Epithelial cell of esophagus (primary cell): ENCODE measurements around the gene SMIM31.

Experiments used
- DNase-seq: peaks from one replicate; pipeline ENCODE4 v3.0.0; 2010; ENCODE audit warnings: low read depth
- H3K4me3 ChIP-seq: 2 replicates; pipeline ENCODE4 v1.5.1; 2011; ENCODE audit warnings: mild to moderate bottlenecking, low read length, control low read depth
- CTCF ChIP-seq: IDR thresholded peaks from 2 replicates; pipeline ENCODE4 v1.5.1; 2011; ENCODE audit warnings: low read depth, mild to moderate bottlenecking, low read length, control low read depth, inconsistent platforms; ENCODE audit not compliant: insufficient read depth; ENCODE audit errors: missing control alignments

Gene SMIM31

GRCh38 chr4:164802301-164802901 is 48.5 kb downstream of the SMIM31 start:
- no peak for TF ChIP-seq CTCF
- no peak for DNase-seq
- no peak overlapping the region for H3K4me3 ChIP-seq

- no peak for TF ChIP-seq CTCF
- DNase-seq = no peak
- H3K4me3 ChIP-seq = no peak overlapping the region
These were observed 49.8 kb downstream of the SMIM31 start for GRCh38 chr4:164803702-164804101.

- no peak for TF ChIP-seq CTCF
- peak; percentile 9 for DNase-seq
- H3K4me3 ChIP-seq = no peak overlapping the region
These were observed 53.7 kb downstream of the SMIM31 start for GRCh38 chr4:164807611-164808010.

- no peak overlapping the region for H3K4me3 ChIP-seq
- no peak for TF ChIP-seq CTCF
- no peak for DNase-seq
These were observed 59.6 kb downstream of the SMIM31 start for GRCh38 chr4:164813554-164813953.

DNA sequence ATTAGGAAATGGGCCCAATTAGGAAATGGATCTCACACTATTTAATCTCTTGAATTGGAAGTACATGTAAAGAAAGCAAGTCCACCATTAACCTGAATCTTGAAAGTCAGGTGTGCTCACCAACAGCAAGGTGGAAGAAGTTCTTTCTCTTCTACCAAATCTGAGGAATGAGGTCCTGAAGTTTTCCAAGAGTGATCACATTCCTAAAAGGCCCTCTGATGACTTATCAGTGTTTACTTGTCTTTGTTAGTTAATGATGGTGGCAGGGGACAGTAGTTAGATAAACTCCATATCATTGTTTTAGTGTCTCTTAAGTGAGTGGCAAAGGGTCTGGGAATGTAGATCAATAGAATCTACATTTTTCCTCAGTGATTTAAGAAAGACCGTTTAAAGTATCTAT is 61.8 kb downstream of the SMIM31 start:
- no peak for TF ChIP-seq CTCF
- H3K4me3 ChIP-seq = no peak overlapping the region
- no peak for DNase-seq

DNA sequence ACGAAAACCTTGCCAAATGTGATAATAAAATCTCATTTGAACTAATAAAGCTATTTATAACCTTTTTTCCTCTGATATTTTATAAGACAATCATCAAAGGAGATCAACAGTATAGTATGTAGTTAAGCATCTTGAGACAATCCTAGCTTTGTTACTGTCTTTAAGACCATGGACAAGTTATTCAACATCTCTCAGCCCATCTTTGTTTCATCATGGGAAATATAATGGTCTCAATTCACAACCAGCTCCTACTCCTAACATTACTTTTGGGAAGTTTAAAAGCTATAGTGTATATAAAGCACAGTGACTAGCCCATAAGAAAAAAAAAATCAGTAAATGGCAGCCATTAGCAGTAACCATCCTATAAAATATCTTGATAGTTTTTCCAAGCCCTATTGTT is 65.4 kb downstream of the SMIM31 start:
- DNase-seq = no peak

GRCh38 chr4:164821711-164822110 is 67.8 kb downstream of the SMIM31 start:
- no peak overlapping the region for H3K4me3 ChIP-seq
- no peak for TF ChIP-seq CTCF
- DNase-seq = no peak

More for the DNA sequence above, 65.4 kb downstream of the SMIM31 start:
- no peak overlapping the region for H3K4me3 ChIP-seq
- no peak for TF ChIP-seq CTCF
